NCI-H526 (cell line): ENCODE data around the gene HCCS.

Experiments used
- DNase-seq, 2 experiments: peaks; one replicate each; lab custom pipeline; 2025; lab: John Stamatoyannopoulos, UW

HCCS gene

GRCh38 chrX:11111037-11111851 is at the start of gene HCCS:
TSS of gene HCCS (plus strand) at chrX:11111332. CDS start at chrX:11112061, 729 bp downstream.
- peak; percentile 71 to 93 for DNase-seq

DNA sequence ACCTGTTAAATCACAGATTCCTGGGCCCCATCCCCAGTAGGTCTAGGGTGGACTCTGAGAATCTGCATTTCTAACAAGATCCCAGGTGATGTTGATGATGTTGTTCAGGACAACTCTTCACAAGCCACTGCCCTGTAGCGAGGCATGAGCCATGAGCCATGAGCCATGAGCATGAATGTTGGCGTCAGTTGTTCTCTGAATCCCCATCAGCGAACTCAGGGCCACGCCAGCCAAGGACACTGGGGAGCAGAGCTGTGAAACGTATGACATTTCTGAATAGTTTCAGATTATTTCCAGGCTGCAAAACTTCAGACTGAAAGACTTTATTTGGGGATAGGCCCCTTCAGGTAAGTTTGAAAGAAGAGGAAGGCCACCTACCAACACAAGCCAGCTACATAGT is 46.9 kb upstream of the HCCS start:
- DNase-seq, result no peak

- peak; percentile 58 to 70 for DNase-seq
These were observed 46.1 kb upstream of the HCCS start for GRCh38 chrX:11064851-11065600.

DNA sequence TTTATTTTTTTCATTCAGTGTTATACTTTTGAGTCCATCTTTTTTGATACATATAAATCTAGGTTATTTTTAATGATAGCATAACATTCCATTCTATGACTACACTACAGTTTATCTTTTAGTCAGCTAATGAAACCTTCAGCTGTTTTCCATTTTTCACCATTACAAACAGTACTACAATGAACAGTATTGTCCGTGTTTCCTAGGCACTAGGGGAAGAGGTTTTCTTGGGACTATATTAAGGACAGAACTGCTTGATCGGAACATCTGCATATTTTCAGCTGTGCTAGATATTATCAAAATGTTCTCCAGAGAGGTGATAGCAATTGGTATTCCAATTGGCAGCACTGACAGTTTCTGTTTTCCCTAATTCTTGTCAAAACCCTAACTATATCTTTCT is 44.3 kb upstream of the HCCS start:
- no peak for DNase-seq

GRCh38 chrX:11073381-11073780 is 37.8 kb upstream of the HCCS start:
- no peak for DNase-seq

GRCh38 chrX:11080741-11081305 is 30.3 kb upstream of the HCCS start:
- DNase-seq, result no peak

GRCh38 chrX:11081511-11081910 is 29.6 kb upstream of the HCCS start:
- DNase-seq, result no peak

DNA sequence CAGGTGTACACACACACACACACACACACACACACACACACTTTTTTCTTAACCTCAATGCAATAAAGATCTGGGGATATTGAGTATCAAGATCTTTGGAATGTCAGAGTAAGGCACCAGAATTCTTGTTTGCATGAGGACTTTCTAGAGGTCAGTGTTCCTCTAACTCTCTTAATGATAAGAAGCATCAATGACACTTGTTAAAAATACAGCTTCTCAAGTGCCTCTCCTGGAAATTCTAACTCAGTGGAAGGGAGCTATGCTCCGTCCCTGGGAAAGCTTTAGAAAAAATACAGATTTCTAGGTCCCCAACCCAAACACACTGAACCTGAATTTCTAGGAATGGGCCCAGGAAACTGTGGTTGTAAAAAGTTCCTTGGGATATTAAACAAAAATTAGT is 25.8 kb upstream of the HCCS start:
- no peak for DNase-seq

- no peak for DNase-seq
These were observed 21.3 kb upstream of the HCCS start for GRCh38 chrX:11089802-11090201.

DNA sequence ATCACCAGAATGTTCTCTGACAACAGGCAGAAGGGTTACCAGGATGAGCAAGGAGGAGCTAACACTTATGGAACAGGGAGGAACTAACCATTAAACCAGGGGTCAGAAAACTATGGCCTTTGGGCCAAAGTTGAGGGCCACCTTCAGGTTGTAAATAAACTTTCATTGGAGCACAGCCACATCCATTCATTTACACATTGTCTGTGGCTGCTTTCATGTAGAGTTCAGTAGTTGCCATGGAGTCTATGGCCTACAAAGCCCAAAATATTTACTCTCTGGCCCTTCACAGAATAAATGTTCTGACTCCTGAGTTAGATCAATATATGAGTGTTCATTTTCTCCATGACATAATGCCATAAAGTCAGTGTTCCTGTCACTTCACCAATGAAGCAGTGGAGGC is 13.2 kb upstream of the HCCS start:
- DNase-seq, result no peak

- no peak for DNase-seq
These were observed 11.7 kb upstream of the HCCS start for GRCh38 chrX:11099465-11099864.

DNA sequence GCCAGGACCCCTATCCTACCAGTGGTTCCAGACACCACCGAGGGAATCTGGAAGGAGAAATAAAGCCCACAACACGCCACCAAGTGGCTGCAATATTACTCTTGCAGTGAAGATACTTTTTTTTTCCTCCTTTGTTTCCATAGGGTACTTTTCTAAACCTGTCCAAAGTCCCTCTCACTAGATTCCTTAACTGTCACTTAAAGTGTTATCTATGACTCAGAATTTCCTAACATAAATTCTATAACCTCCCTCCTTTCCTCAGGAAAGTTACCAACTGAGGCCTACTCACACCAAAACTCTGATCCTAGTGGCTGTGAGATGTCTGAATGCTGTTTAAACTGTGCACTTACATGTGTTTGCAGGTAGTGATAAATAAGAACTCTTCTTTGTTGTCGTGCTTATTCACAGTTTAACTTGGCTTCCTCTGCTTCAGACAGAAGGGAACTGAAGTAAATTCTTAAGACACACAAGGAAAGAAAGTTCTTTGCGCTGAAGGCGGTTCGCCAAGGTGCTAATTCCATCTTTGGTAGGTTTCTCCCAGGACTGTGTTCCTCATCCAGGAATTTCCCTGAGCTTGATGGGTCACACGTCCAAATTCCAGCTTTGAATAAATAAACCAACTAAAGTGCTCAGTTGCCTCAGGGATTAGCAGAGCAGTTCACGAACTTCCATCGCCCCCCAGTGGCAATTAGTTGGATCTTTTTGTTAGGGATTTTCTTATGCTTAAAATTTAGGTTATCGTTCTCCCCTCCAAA is 10.7 kb upstream of the HCCS start:
- peak; percentile 18 to 79 for DNase-seq

GRCh38 chrX:11103006-11103405 is 8.1 kb upstream of the HCCS start:
- DNase-seq, result no peak

DNA sequence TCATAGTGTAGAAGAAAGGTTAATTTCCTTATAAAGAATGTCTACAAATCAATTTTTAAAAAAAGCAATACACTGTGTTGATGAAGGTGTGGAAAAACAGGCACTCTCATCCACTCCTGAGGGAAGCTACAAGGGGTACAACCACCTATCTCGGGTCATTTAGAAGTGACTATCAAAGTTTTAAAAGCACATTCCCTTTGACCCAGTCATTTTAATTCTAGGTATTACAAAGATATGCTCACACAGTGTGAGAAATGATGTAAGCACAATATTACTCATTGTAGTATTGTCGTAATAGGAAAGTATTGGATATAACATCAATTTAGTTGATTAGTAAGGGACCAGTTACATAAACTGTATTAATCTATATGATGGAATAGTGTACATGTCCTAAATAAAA is 7.4 kb upstream of the HCCS start:
- DNase-seq, result no peak

DNA sequence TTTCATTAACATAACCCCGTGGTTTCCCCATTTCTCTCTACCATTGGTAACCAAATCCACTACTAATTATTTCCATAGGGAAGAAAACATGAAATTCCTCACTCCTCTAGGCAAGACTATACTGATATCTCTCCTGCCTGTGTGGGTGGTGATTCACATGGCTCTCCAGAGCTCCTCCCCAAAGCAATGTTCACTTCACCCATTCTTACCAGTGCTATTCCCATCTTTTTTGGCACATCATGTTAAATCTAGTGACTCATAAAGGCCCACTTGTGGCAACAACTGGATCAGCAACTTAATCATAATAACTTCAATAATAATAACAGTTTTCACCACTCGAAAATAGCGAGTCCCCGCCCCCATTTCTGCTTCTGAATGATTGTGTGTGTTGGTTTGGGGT is 6.1 kb upstream of the HCCS start:
- DNase-seq, result no peak

GRCh38 chrX:11108253-11108941 is 2.7 kb upstream of the HCCS start:
- DNase-seq, result no peak

GRCh38 chrX:11109968-11110367 is 1.2 kb upstream of the HCCS start:
- no peak for DNase-seq

GRCh38 chrX:11111947-11112346 is 815 bp downstream of the HCCS start:
- DNase-seq, result no peak

GRCh38 chrX:11113731-11114130 is 2.6 kb downstream of the HCCS start:
- no peak for DNase-seq

GRCh38 chrX:11117745-11118144 is 6.6 kb downstream of the HCCS start:
- no peak for DNase-seq

DNA sequence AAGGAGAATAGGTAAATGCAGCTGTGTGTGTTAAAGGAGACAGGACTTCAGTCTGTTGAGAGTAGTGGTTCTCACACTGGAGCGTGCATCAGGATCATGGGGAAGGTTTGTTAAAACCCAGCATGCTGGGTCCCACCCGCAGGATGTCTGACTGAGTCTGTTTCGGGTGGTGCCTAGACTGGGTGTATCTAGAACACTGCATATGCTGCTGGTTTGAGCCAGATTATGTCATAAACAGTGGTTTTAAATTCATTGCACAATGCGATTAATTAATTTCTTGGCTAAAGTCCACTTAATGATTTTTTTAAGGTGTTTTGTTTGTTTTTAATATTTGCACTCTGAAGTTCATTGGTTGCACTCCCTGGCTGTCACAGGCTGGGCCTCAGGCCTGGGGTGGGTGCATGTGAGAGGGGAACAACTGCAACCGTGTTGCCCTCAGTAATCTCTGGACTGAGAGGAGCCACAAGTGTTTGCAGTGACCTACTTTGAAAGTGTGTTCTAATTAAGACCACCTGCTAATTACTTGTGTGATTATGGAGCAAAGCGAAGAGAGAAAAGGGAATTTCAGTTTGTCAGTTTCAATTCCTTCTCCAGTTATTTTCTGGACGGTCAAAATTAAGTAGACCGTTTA is 8.3 kb downstream of the HCCS start:
- DNase-seq, result no peak
